Astrocyte (in vitro differentiated cells and primary cell): ENCODE results near the gene KIF21A. TPM values are rescaled to one million over a fixed set of nuclear protein-coding genes. Genes with fewer than 3 reads are reported as not detected.

Experiments used
- DNase-seq: peaks from one replicate; pipeline ENCODE4 v3.0.0-alpha.2; 2010; ENCODE audit warnings: low read depth
- FAIRE-seq: peaks from 2 replicates; lab custom pipeline; 2011; peaks lifted over from hg19 to GRCh38; lab: Jason Lieb, UNC
- H2AFZ ChIP-seq: 2 replicates; pipeline ENCODE4 v1.6.0; 2012; ENCODE audit warnings: low read depth, low read length, inconsistent platforms
- H3K27ac ChIP-seq: 2 replicates; pipeline ENCODE4 v1.5.1; 2011; ENCODE audit warnings: low read depth, low read length, inconsistent platforms
- H3K27me3 ChIP-seq: 2 replicates; pipeline ENCODE4 v1.6.0; 2011; ENCODE audit warnings: low read length, inconsistent platforms; ENCODE audit not compliant: insufficient read depth
- H3K36me3 ChIP-seq: 2 replicates; pipeline ENCODE4 v1.5.1; 2011; ENCODE audit warnings: low read length, inconsistent platforms; ENCODE audit not compliant: insufficient read depth
- H3K4me1 ChIP-seq: 2 replicates; pipeline ENCODE4 v1.5.1; 2011; ENCODE audit warnings: low read length, inconsistent platforms; ENCODE audit not compliant: insufficient read depth
- H3K4me2 ChIP-seq: 2 replicates; pipeline ENCODE4 v1.6.0; 2012; ENCODE audit warnings: low read length, inconsistent platforms
- H3K4me3 ChIP-seq: 2 replicates; pipeline ENCODE4 v1.5.1; 2011; ENCODE audit warnings: low read depth, mild to moderate bottlenecking, low read length, inconsistent platforms; ENCODE audit not compliant: insufficient read depth
- H3K79me2 ChIP-seq: 2 replicates; pipeline ENCODE4 v1.6.0; 2012; ENCODE audit warnings: mild to moderate bottlenecking, low read length, inconsistent platforms; ENCODE audit not compliant: insufficient read depth
- H3K9ac ChIP-seq: 2 replicates; pipeline ENCODE4 v1.6.0; 2012; ENCODE audit warnings: mild to moderate bottlenecking, low read length, inconsistent platforms
- H3K9me3 ChIP-seq: 2 replicates; pipeline ENCODE4 v1.5.1; 2012; ENCODE audit warnings: low read depth, mild to moderate bottlenecking, low read length, inconsistent platforms; ENCODE audit not compliant: insufficient read depth
- H4K20me1 ChIP-seq: 2 replicates; pipeline ENCODE4 v1.6.0; 2012; ENCODE audit warnings: low read length, inconsistent platforms; ENCODE audit not compliant: insufficient read depth
- H3K27ac Mint-ChIP-seq: one replicate; pipeline ENCODE4 v1.8.0; 2021; ENCODE audit warnings: mild to moderate bottlenecking, mixed read lengths; ENCODE audit not compliant: unreplicated experiment
- H3K27me3 Mint-ChIP-seq: one replicate; pipeline ENCODE4 v1.8.0; 2021; ENCODE audit warnings: low read depth, mixed read lengths; ENCODE audit not compliant: unreplicated experiment
- H3K36me3 Mint-ChIP-seq: one replicate; pipeline ENCODE4 v1.8.0; 2021; ENCODE audit warnings: low read depth, mixed read lengths; ENCODE audit not compliant: unreplicated experiment
- H3K4me1 Mint-ChIP-seq: one replicate; pipeline ENCODE4 v1.8.0; 2021; ENCODE audit warnings: low read depth, mixed read lengths; ENCODE audit not compliant: unreplicated experiment
- H3K4me3 Mint-ChIP-seq: one replicate; pipeline ENCODE4 v1.8.0; 2021; ENCODE audit warnings: mild to moderate bottlenecking, moderate library complexity, mixed read lengths; ENCODE audit not compliant: unreplicated experiment
- H3K9me3 Mint-ChIP-seq: one replicate; pipeline ENCODE4 v1.8.0; 2021; ENCODE audit warnings: mild to moderate bottlenecking, mixed read lengths; ENCODE audit not compliant: unreplicated experiment
- EZH2 ChIP-seq: IDR thresholded peaks from 2 replicates; pipeline ENCODE4 v1.6.1; 2012; ENCODE audit warnings: mild to moderate bottlenecking, low read length, inconsistent platforms; ENCODE audit not compliant: insufficient read depth
- total RNA-seq: library from RNA; stranded (reverse); gene quantifications from 2 replicates; pipeline ENCODE4 v1.2.1, GENCODE V29; 2021
- TF ChIP-seq, protein P1 (sequence below): IDR thresholded peaks from 2 replicates; pipeline ENCODE4 v1.5.1; 2011; ENCODE audit warnings: low read depth, mild to moderate bottlenecking, inconsistent platforms, low read length, moderate library complexity; ENCODE audit not compliant: insufficient read depth

Gene KIF21A
- total RNA-seq, 1 donor from 2014 or later: 26.3 TPM

GRCh38 chr12:39375206-39375808, 67.6 kb downstream of the KIF21A start:
- Histone ChIP-seq H2AFZ (no peak overlapping the region), H3K27ac (no peak overlapping the region), H3K4me3 (no peak overlapping the region), H3K36me3 (no peaks in the 10 kb centered on the region), H3K27me3 (no peaks in the 10 kb centered on the region), H3K4me2 (no peak overlapping the region), H3K4me1 (no peaks in the 10 kb centered on the region), H3K79me2 (no peaks in the 10 kb centered on the region), H3K9me3 (no peaks in the 10 kb centered on the region), H4K20me1 (no peaks in the 10 kb centered on the region), H3K9ac (no peak overlapping the region)
- Mint-ChIP-seq H3K27ac (no peak overlapping the region), H3K4me1 (peaks cover 9% of the 10 kb centered on the region), H3K4me3 (no peak overlapping the region), H3K36me3 (no peaks in the 10 kb centered on the region), H3K27me3 (no peaks in the 10 kb centered on the region), H3K9me3 (no peaks in the 10 kb centered on the region)
- TF ChIP-seq, protein P1, sequence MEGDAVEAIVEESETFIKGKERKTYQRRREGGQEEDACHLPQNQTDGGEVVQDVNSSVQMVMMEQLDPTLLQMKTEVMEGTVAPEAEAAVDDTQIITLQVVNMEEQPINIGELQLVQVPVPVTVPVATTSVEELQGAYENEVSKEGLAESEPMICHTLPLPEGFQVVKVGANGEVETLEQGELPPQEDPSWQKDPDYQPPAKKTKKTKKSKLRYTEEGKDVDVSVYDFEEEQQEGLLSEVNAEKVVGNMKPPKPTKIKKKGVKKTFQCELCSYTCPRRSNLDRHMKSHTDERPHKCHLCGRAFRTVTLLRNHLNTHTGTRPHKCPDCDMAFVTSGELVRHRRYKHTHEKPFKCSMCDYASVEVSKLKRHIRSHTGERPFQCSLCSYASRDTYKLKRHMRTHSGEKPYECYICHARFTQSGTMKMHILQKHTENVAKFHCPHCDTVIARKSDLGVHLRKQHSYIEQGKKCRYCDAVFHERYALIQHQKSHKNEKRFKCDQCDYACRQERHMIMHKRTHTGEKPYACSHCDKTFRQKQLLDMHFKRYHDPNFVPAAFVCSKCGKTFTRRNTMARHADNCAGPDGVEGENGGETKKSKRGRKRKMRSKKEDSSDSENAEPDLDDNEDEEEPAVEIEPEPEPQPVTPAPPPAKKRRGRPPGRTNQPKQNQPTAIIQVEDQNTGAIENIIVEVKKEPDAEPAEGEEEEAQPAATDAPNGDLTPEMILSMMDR: no peak
- no peak for TF ChIP-seq EZH2
- peak; percentile 45 for FAIRE-seq
- peak; percentile 54 for DNase-seq

DNA sequence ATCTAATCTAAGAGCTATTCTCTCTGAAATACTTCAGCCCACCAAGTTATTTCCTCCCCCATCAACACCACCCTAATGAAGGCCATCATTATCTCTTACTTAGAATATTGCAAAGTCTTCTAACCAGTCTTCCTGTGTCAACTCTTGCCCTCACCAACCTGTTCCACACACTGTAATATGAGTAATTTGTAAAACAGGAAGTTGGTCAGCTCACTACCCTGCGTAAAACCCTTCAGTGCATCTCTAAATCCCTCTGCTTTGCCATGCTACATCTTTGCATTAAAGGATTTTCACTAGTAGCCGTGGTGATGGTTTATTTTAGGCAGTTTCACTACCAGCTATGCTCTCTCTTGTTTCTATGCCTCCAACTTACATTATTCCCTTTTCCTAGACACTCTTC, 70.0 kb downstream of the KIF21A start:
- Histone ChIP-seq H3K4me2 (no peak overlapping the region), H3K27ac (no peak overlapping the region), H3K79me2 (no peaks in the 10 kb centered on the region), H3K27me3 (no peaks in the 10 kb centered on the region), H3K9ac (no peak overlapping the region), H3K4me3 (no peak overlapping the region), H4K20me1 (no peaks in the 10 kb centered on the region), H3K9me3 (no peaks in the 10 kb centered on the region), H3K4me1 (no peaks in the 10 kb centered on the region), H3K36me3 (no peaks in the 10 kb centered on the region), H2AFZ (no peak overlapping the region)
- H3K4me1 Mint-ChIP-seq: peaks cover 11% of the 10 kb centered on the region
- H3K27me3 Mint-ChIP-seq: no peaks in the 10 kb centered on the region
- H3K36me3 Mint-ChIP-seq: peaks cover 2% of the 10 kb centered on the region
- no peaks in the 10 kb centered on the region for H3K9me3 Mint-ChIP-seq
- FAIRE-seq (no peak), DNase-seq (peak; percentile 2)
- no peak overlapping the region for H3K4me3 Mint-ChIP-seq
- H3K27ac Mint-ChIP-seq: no peak overlapping the region
- no peak for TF ChIP-seq EZH2
- TF ChIP-seq, protein P1: no peak

GRCh38 chr12:39372204-39372925, 70.6 kb downstream of the KIF21A start:
- Histone ChIP-seq H3K4me2 (no peak overlapping the region), H3K79me2 (no peaks in the 10 kb centered on the region), H3K9ac (no peak overlapping the region), H2AFZ (no peak overlapping the region), H3K4me3 (no peak overlapping the region), H3K27ac (no peak overlapping the region), H3K4me1 (no peaks in the 10 kb centered on the region), H3K9me3 (no peaks in the 10 kb centered on the region), H4K20me1 (no peaks in the 10 kb centered on the region), H3K36me3 (no peaks in the 10 kb centered on the region), H3K27me3 (no peaks in the 10 kb centered on the region)
- FAIRE-seq: no peak
- H3K9me3 Mint-ChIP-seq: no peaks in the 10 kb centered on the region
- no peak overlapping the region for H3K4me3 Mint-ChIP-seq
- DNase-seq: no peak
- H3K27me3 Mint-ChIP-seq: no peaks in the 10 kb centered on the region
- H3K36me3 Mint-ChIP-seq: peaks cover 2% of the 10 kb centered on the region
- no peak overlapping the region for H3K27ac Mint-ChIP-seq
- TF ChIP-seq, protein P1: no peak
- no peak for TF ChIP-seq EZH2
- H3K4me1 Mint-ChIP-seq: peaks cover 11% of the 10 kb centered on the region
